ENCODE results near the gene GPR150. TPM values are rescaled to one million over a fixed set of nuclear protein-coding genes. Genes with fewer than 3 reads are reported as not detected.

Gene GPR150
- polyA plus RNA-seq, 1 of the 3 experiments (the other 2 are of a cell fraction), result 0.07 TPM

DNA sequence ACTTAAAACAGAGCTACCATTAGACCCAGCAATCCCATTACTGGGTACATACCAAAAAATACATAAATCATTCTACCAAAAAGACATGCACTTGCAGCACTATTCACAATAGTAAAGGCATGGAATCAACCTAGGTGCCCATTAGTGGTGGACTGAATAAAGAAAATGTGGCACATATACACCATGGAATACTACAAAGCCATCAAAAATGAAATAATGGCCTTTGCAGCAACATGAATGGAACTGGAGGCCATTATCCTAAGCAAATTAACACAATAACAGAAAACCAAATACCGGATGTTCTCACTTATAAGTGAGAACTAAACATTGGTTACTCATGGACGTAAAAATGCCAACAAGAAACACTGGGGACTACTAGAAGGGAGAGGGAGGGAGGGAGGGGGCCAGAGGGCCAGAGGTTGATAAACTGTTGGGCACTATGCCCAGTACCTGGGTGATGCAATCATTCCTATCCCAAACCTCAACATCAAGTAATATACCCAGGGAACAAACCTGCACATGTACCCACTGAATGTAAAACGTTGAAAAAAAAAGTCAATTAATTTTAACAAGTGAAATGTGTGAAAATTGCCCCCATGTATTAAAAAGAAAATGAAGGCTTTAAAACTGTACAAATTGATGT, 24.5 kb upstream of the GPR150 start:
- Histone ChIP-seq H3K27me3 (ENCODE audit: insufficient read depth) (no peaks in the 10 kb centered on the region), H3K4me2 (no peak overlapping the region), H3K27ac (ENCODE audit: low read depth in 2 of 2, low read length in 1 of 2) (no peak overlapping the region), H4K20me1 (ENCODE audit: insufficient read depth) (no peaks in the 10 kb centered on the region), H3K36me3 (replicated peaks in 1 of 2; ENCODE audit: control insufficient read depth in 1 of 2, insufficient read depth in 2 of 2, low read length in 1 of 2) (no peaks in the 10 kb centered on the region), H3K9me2 (no peaks in the 10 kb centered on the region), H2AFZ (ENCODE audit: low read depth) (no peak overlapping the region), H3K9me3 (no peaks in the 10 kb centered on the region), H3K4me3 (ENCODE audit: low read depth in 2 of 2, low read length in 1 of 2) (no peak overlapping the region), H3K9ac (no peak overlapping the region), H3F3A (replicated peaks; ENCODE audit: insufficient read depth) (peaks cover 14% of the 10 kb centered on the region), H3K79me2 (ENCODE audit: insufficient read depth) (no peaks in the 10 kb centered on the region), H3K4me1 (ENCODE audit: control insufficient read depth in 1 of 2, insufficient read depth in 2 of 2, low read depth in 1 of 2, low read length in 1 of 2) (peaks cover 0 to 13% of the 10 kb centered on the region in 2 experiments; a peak in 1 of 4 replicates)
- DNase-seq, result no peak
- TF ChIP-seq, protein P1, sequence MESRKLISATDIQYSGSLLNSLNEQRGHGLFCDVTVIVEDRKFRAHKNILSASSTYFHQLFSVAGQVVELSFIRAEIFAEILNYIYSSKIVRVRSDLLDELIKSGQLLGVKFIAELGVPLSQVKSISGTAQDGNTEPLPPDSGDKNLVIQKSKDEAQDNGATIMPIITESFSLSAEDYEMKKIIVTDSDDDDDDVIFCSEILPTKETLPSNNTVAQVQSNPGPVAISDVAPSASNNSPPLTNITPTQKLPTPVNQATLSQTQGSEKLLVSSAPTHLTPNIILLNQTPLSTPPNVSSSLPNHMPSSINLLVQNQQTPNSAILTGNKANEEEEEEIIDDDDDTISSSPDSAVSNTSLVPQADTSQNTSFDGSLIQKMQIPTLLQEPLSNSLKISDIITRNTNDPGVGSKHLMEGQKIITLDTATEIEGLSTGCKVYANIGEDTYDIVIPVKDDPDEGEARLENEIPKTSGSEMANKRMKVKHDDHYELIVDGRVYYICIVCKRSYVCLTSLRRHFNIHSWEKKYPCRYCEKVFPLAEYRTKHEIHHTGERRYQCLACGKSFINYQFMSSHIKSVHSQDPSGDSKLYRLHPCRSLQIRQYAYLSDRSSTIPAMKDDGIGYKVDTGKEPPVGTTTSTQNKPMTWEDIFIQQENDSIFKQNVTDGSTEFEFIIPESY (IDR thresholded peaks at IDR 0.05; ENCODE audit: borderline replicate concordance, low read depth), result no peak
- TF ChIP-seq MXI1 (IDR thresholded peaks at IDR 0.05; ENCODE audit: low read depth, low read length) (no peak), NRF1 (IDR thresholded peaks at IDR 0.05; ENCODE audit: low read depth, low read length) (no peak), NFIC (IDR thresholded peaks at IDR 0.05; ENCODE audit: borderline replicate concordance) (no peak), YY1 (IDR thresholded peaks at IDR 0.05; ENCODE audit: low read depth) (no peak), FOXM1 (IDR thresholded peaks at IDR 0.05; ENCODE audit: low read depth) (no peak), GATA2 (CRISPR knock-in tag; IDR thresholded peaks at IDR 0.05) (no peak), SMC3 (IDR thresholded peaks at IDR 0.05; ENCODE audit: low read depth, low read length) (no peak), TEAD4 (IDR thresholded peaks at IDR 0.05; ENCODE audit: borderline replicate concordance, insufficient read depth) (no peak), TCF12 (IDR thresholded peaks at IDR 0.05) (no peak)
- TF ChIP-seq, protein P2, sequence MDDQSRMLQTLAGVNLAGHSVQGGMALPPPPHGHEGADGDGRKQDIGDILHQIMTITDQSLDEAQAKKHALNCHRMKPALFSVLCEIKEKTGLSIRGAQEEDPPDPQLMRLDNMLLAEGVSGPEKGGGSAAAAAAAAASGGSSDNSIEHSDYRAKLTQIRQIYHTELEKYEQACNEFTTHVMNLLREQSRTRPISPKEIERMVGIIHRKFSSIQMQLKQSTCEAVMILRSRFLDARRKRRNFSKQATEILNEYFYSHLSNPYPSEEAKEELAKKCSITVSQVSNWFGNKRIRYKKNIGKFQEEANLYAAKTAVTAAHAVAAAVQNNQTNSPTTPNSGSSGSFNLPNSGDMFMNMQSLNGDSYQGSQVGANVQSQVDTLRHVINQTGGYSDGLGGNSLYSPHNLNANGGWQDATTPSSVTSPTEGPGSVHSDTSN (IDR thresholded peaks at IDR 0.05), result no peak
- TF ChIP-seq, protein P3, sequence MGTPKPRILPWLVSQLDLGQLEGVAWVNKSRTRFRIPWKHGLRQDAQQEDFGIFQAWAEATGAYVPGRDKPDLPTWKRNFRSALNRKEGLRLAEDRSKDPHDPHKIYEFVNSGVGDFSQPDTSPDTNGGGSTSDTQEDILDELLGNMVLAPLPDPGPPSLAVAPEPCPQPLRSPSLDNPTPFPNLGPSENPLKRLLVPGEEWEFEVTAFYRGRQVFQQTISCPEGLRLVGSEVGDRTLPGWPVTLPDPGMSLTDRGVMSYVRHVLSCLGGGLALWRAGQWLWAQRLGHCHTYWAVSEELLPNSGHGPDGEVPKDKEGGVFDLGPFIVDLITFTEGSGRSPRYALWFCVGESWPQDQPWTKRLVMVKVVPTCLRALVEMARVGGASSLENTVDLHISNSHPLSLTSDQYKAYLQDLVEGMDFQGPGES (IDR thresholded peaks at IDR 0.05; ENCODE audit: low read depth, low read length), result no peak
- TF ChIP-seq, protein P4, sequence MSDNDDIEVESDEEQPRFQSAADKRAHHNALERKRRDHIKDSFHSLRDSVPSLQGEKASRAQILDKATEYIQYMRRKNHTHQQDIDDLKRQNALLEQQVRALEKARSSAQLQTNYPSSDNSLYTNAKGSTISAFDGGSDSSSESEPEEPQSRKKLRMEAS (IDR thresholded peaks at IDR 0.05; ENCODE audit: low read depth), result no peak
- TF ChIP-seq, protein P5, sequence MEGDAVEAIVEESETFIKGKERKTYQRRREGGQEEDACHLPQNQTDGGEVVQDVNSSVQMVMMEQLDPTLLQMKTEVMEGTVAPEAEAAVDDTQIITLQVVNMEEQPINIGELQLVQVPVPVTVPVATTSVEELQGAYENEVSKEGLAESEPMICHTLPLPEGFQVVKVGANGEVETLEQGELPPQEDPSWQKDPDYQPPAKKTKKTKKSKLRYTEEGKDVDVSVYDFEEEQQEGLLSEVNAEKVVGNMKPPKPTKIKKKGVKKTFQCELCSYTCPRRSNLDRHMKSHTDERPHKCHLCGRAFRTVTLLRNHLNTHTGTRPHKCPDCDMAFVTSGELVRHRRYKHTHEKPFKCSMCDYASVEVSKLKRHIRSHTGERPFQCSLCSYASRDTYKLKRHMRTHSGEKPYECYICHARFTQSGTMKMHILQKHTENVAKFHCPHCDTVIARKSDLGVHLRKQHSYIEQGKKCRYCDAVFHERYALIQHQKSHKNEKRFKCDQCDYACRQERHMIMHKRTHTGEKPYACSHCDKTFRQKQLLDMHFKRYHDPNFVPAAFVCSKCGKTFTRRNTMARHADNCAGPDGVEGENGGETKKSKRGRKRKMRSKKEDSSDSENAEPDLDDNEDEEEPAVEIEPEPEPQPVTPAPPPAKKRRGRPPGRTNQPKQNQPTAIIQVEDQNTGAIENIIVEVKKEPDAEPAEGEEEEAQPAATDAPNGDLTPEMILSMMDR (IDR thresholded peaks at IDR 0.05), result no peak
- TF ChIP-seq, protein P6, sequence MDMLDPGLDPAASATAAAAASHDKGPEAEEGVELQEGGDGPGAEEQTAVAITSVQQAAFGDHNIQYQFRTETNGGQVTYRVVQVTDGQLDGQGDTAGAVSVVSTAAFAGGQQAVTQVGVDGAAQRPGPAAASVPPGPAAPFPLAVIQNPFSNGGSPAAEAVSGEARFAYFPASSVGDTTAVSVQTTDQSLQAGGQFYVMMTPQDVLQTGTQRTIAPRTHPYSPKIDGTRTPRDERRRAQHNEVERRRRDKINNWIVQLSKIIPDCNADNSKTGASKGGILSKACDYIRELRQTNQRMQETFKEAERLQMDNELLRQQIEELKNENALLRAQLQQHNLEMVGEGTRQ (IDR thresholded peaks at IDR 0.05; ENCODE audit: borderline replicate concordance, low read depth, low read length), result no peak
- TF ChIP-seq, protein P7, sequence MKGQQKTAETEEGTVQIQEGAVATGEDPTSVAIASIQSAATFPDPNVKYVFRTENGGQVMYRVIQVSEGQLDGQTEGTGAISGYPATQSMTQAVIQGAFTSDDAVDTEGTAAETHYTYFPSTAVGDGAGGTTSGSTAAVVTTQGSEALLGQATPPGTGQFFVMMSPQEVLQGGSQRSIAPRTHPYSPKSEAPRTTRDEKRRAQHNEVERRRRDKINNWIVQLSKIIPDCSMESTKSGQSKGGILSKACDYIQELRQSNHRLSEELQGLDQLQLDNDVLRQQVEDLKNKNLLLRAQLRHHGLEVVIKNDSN (IDR thresholded peaks at IDR 0.05; ENCODE audit: borderline replicate concordance, low read depth), result no peak
- CTCF ChIA-PET, result no interaction called here
- POLR2A ChIA-PET, result no interaction called here
- WGBS (ENCODE audit: low lambda C conversion rate), result 87% methylated on average over 3 of the region's 3 CpGs
